Epithelial cell of proximal tubule (primary cell): ENCODE data around the gene PHOSPHO1. TPM values are rescaled to one million over a fixed set of nuclear protein-coding genes. Genes with fewer than 3 reads are reported as not detected.
"Not testable (repeated sequence)": the region's sequence is repeated elsewhere in the genome, so short reads cannot be mapped to it uniquely, and the experiment has no call there.

Experiments
- DNase-seq: peaks from one replicate; pipeline ENCODE4 v3.0.0-alpha.2; 2011; ENCODE audit warnings: low read depth
- H3K4me3 ChIP-seq: 2 replicates; pipeline ENCODE4 v1.5.1; 2011; ENCODE audit warnings: low read depth, mild to moderate bottlenecking, low read length
- total RNA-seq: library from RNA; depleted of rRNA; stranded (reverse); fragments of >200 nt; gene quantifications from 2 replicates; pipeline ENCODE4 v1.2.3, GENCODE V29; 2015
- TF ChIP-seq, protein P1 (sequence below): conservative IDR thresholded peaks from 2 replicates; pipeline ENCODE4 v1.5.1; 2012; ENCODE audit warnings: low read depth, mild to moderate bottlenecking, low read length

Gene PHOSPHO1
- total RNA-seq, 1 donor from 2014 or later = not detected

DNA sequence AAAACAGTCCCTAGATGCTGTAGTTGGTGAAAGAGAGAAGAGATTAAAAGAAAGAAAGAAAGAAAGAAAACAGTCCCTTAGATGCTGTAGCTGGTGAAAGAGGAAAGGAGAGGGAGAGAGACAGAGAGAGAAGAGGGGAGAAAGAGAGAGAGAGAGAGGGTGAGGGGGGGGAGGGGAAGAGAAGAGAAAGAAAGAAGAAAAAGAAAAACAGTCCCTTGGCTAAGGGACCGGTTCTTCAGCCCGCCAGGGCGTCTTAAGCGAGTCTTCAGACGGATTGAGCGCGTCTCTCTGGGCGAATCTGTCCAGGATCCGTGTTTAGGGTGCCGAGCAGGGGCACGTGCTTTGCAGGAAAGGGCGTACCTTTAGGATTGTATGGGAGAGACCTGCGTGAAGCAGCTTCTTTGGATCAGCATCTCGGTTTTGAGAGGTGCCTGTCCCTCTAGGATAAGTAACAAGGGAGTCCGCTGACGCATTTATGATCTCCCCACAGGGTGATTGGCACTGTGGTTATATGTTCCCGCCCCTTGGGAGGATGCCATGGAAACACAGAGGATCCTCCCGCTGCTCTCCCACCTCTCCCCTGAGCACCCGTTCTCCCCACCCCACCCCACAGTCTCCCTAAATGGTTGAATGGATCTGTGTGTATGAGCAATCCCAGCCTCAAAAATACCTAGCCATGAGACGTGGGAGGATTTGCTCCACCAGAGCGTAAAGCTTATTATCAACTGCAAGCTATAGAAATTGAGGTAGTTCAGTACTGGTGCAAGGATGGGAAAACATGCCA lies 36.9 kb downstream of the PHOSPHO1 start:
- DNase-seq = peak; percentile 97
- TF ChIP-seq, protein P1, sequence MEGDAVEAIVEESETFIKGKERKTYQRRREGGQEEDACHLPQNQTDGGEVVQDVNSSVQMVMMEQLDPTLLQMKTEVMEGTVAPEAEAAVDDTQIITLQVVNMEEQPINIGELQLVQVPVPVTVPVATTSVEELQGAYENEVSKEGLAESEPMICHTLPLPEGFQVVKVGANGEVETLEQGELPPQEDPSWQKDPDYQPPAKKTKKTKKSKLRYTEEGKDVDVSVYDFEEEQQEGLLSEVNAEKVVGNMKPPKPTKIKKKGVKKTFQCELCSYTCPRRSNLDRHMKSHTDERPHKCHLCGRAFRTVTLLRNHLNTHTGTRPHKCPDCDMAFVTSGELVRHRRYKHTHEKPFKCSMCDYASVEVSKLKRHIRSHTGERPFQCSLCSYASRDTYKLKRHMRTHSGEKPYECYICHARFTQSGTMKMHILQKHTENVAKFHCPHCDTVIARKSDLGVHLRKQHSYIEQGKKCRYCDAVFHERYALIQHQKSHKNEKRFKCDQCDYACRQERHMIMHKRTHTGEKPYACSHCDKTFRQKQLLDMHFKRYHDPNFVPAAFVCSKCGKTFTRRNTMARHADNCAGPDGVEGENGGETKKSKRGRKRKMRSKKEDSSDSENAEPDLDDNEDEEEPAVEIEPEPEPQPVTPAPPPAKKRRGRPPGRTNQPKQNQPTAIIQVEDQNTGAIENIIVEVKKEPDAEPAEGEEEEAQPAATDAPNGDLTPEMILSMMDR = no peak
- peak overlapping the region; percentile 69 for H3K4me3 ChIP-seq

GRCh38 chr17:49191917-49192741 lies 38.5 kb downstream of the PHOSPHO1 start:
- TF ChIP-seq, protein P1 = peak; percentile 34
- DNase-seq = peak; percentile 43
- H3K4me3 ChIP-seq = peak overlapping the region; percentile 69

- peak overlapping the region; percentile 69 for H3K4me3 ChIP-seq
- peak; percentile 20 for DNase-seq
- TF ChIP-seq, protein P1 = no peak
These were observed 39.1 kb downstream of the PHOSPHO1 start for GRCh38 chr17:49191409-49191916.

GRCh38 chr17:49190932-49191331 lies 39.7 kb downstream of the PHOSPHO1 start:
- no peak for DNase-seq
- TF ChIP-seq, protein P1 = no peak
- no peak overlapping the region for H3K4me3 ChIP-seq

- TF ChIP-seq, protein P1 = no peak
- DNase-seq = no peak
- no peak overlapping the region for H3K4me3 ChIP-seq
These were observed 43.3 kb downstream of the PHOSPHO1 start for GRCh38 chr17:49187301-49187700.

DNA sequence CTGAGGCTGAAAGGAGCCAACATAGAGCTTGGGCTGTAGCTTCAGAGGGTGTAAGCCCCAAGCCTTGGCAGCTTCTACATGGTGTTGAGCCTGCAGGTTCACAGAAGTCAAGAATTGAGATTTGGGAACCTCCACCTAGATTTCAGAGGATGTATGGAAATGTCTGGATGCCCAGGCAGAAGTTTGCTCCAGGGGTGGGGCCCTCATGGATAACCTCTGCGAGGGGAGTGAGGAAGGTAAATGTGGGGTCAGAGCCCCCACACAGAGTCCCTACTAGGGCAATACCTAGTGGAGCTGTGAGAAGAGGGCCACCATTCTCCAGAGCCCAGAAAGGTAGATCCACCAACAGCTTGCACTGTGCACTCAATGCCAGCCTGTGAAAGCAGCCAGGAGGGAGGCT lies 45.2 kb downstream of the PHOSPHO1 start:
- H3K4me3 ChIP-seq, DNase-seq: not testable (repeated sequence)

DNA sequence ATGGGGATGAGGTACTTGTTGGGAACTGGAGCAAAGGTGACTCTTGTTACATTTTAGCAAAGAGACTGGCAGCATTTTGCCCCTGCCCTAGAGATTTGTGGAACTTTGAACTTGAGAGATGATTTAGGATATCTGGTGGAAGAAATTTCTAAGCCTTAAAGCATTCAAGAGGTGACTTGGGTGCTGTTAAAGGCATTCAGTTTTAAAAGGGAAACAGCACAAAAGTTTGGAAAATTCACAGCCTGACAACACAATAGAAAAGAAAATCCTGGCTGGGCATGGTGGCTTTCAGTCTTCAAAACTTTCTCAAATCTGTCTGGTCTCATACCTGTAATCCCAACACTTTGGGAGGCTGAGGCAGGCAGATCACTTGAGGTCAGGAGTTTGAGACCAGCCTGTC lies 46.1 kb downstream of the PHOSPHO1 start:
- not testable (repeated sequence) for H3K4me3 ChIP-seq, DNase-seq
